ENCODE data around the gene NLRC3.

NLRC3 gene

GRCh38 chr16:3578610-3579551 lies 1.7 kb upstream of the NLRC3 start:
- DNase-seq = no peak

GRCh38 chr16:3578121-3578520 lies 918 bp upstream of the NLRC3 start:
- no peak for DNase-seq

- DNase-seq = no peak
Measured at GRCh38 chr16:3576211-3576610, 992 bp downstream of the NLRC3 start.

GRCh38 chr16:3575491-3575890 lies 1.7 kb downstream of the NLRC3 start:
- DNase-seq = no peak

- no peak for DNase-seq
Measured at GRCh38 chr16:3574195-3574594, 3.0 kb downstream of the NLRC3 start.

GRCh38 chr16:3573146-3573815 lies 3.9 kb downstream of the NLRC3 start:
- DNase-seq = no peak

GRCh38 chr16:3570420-3571062 lies 6.7 kb downstream of the NLRC3 start:
- DNase-seq = no peak

- DNase-seq = no peak
Measured at GRCh38 chr16:3569851-3570250, 7.4 kb downstream of the NLRC3 start.

GRCh38 chr16:3566990-3567389 lies 10.2 kb downstream of the NLRC3 start:
- no peak for DNase-seq

GRCh38 chr16:3564889-3565141 lies 12.4 kb downstream of the NLRC3 start:
- DNase-seq = no peak

GRCh38 chr16:3564130-3564888 lies 12.9 kb downstream of the NLRC3 start:
- no peak for DNase-seq

GRCh38 chr16:3562914-3563480 lies 14.2 kb downstream of the NLRC3 start:
- DNase-seq = no peak

- no peak for DNase-seq
Measured at GRCh38 chr16:3561626-3562025, 15.6 kb downstream of the NLRC3 start.

GRCh38 chr16:3554351-3554928 lies 22.8 kb downstream of the NLRC3 start:
- DNase-seq = no peak

GRCh38 chr16:3553138-3553923 lies 23.9 kb downstream of the NLRC3 start:
- DNase-seq = no peak

- no peak for DNase-seq
Measured at GRCh38 chr16:3550851-3551847, 26.1 kb downstream of the NLRC3 start.

GRCh38 chr16:3549906-3550305 lies 27.3 kb downstream of the NLRC3 start:
- DNase-seq = no peak

- no peak for DNase-seq
Measured at GRCh38 chr16:3548859-3549258, 28.3 kb downstream of the NLRC3 start.

GRCh38 chr16:3548445-3548844 lies 28.8 kb downstream of the NLRC3 start:
- DNase-seq = no peak

- DNase-seq = no peak
Measured at GRCh38 chr16:3546986-3547682, 30.1 kb downstream of the NLRC3 start.

Data from fibroblast of skin of right biceps (primary cell).